WTC11 (cell line): ENCODE data around the gene SPATA13. TPM values are rescaled to one million over a fixed set of nuclear protein-coding genes. Genes with fewer than 3 reads are reported as not detected.
"Not testable (repeated sequence)": the region's sequence is repeated elsewhere in the genome, so short reads cannot be mapped to it uniquely, and the experiment has no call there.

Source experiments
- ATAC-seq: fragments of 200-7000 bp; cut with Tn5 transposase; 2 replicates; pipeline ENCODE4 v1.10.0; 2021; ENCODE audit warnings: mild to moderate bottlenecking, moderate library complexity
- CTCF ChIA-PET: fragments of 300-600 bp; sonication (Branson Sonifier 250); formaldehyde crosslinking; loops from one replicate; lab custom pipeline; 2021; ENCODE audit warnings: antibody characterized with exemption; lab: Charles Lee
- POLR2A ChIA-PET: fragments of 350-600 bp; sonication (Branson Sonifier 250); formaldehyde crosslinking; loops from one replicate; lab custom pipeline; 2021; ENCODE audit warnings: antibody characterized with exemption; lab: Charles Lee
- DNase-seq: peaks from one replicate; pipeline ENCODE4 v3.0.0; 2021; ENCODE audit warnings: low spot score
- H3K27ac Mint-ChIP-seq: 2 replicates; pipeline ENCODE4 v1.8.0; 2021; ENCODE audit warnings: mixed read lengths
- H3K27me3 Mint-ChIP-seq: 2 replicates; pipeline ENCODE4 v1.8.0; 2021; ENCODE audit warnings: low read depth, mild to moderate bottlenecking, moderate library complexity, mixed read lengths
- H3K36me3 Mint-ChIP-seq: 2 replicates; pipeline ENCODE4 v1.8.0; 2021; ENCODE audit warnings: mixed read lengths
- H3K4me1 Mint-ChIP-seq: 2 replicates; pipeline ENCODE4 v1.8.0; 2022; ENCODE audit warnings: mixed read lengths
- H3K4me3 Mint-ChIP-seq: 2 replicates; pipeline ENCODE4 v1.8.0; 2021; ENCODE audit warnings: mild to moderate bottlenecking, moderate library complexity, mixed read lengths
- H3K9me3 Mint-ChIP-seq: 2 replicates; pipeline ENCODE4 v1.8.0; 2021; ENCODE audit warnings: mixed read lengths
- ATF1 ChIP-seq: sonication (generic); formaldehyde crosslinking; IDR thresholded peaks from 2 replicates; pipeline ENCODE4 v1.8.1; 2023; ENCODE audit warnings: mild to moderate bottlenecking, moderate library complexity, missing genetic modification reagents
- CBFB ChIP-seq: sonication (generic); formaldehyde crosslinking; IDR thresholded peaks from 2 replicates; pipeline ENCODE4 v1.8.1; 2022; ENCODE audit warnings: mild to moderate bottlenecking, low read depth, missing genetic modification reagents
- ESRRA ChIP-seq: sonication (generic); formaldehyde crosslinking; IDR thresholded peaks from 2 replicates; pipeline ENCODE4 v1.8.1; 2022; ENCODE audit warnings: mild to moderate bottlenecking, missing genetic modification reagents, borderline replicate concordance
- GRHL2 ChIP-seq: fragments of 250-450 bp; sonication (Bioruptor Pico); IDR thresholded peaks from 2 replicates; pipeline ENCODE4 v1.8.0; 2022; ENCODE audit warnings: mild to moderate bottlenecking, moderate library complexity; ENCODE audit not compliant: insufficient replicate concordance, severe bottlenecking
- NR2C2 ChIP-seq: sonication (generic); formaldehyde crosslinking; IDR thresholded peaks from 2 replicates; pipeline ENCODE4 v1.8.0; 2022; ENCODE audit warnings: mild to moderate bottlenecking, missing genetic modification reagents
- RELA ChIP-seq: sonication (generic); formaldehyde crosslinking; IDR thresholded peaks from 2 replicates; pipeline ENCODE4 v1.8.1; 2022; ENCODE audit warnings: missing genetic modification reagents, mild to moderate bottlenecking, borderline replicate concordance
- SOX15 ChIP-seq: fragments of 250-450 bp; sonication (Bioruptor Pico); IDR thresholded peaks from 2 replicates; pipeline ENCODE4 v1.9.0; 2021; ENCODE audit warnings: mild to moderate bottlenecking
- TEAD1 ChIP-seq: sonication (generic); formaldehyde crosslinking; IDR thresholded peaks from 2 replicates; pipeline ENCODE4 v1.8.0; 2022; ENCODE audit warnings: mild to moderate bottlenecking, missing genetic modification reagents
- ZBTB21 ChIP-seq: sonication (generic); formaldehyde crosslinking; IDR thresholded peaks from 2 replicates; pipeline ENCODE4 v1.8.1; 2023; ENCODE audit warnings: mild to moderate bottlenecking, missing genetic modification reagents, borderline replicate concordance
- total RNA-seq: library from RNA; stranded (reverse); gene quantifications from 3 replicates; pipeline ENCODE4 v1.2.3, GENCODE V29; 2021
- TF ChIP-seq, protein P1 (sequence below): sonication (generic); formaldehyde crosslinking; IDR thresholded peaks from 2 replicates; pipeline ENCODE4 v1.8.1; 2022; ENCODE audit warnings: low read depth, missing genetic modification reagents, borderline replicate concordance
- TF ChIP-seq, protein P2 (sequence below): sonication (generic); formaldehyde crosslinking; IDR thresholded peaks from 2 replicates; pipeline ENCODE4 v1.8.0; 2022; ENCODE audit warnings: mild to moderate bottlenecking, missing genetic modification reagents
- TF ChIP-seq, protein P3 (sequence below): sonication (generic); formaldehyde crosslinking; IDR thresholded peaks from 2 replicates; pipeline ENCODE4 v1.8.0; 2023; ENCODE audit warnings: missing genetic modification reagents, mild to moderate bottlenecking, borderline replicate concordance
- TF ChIP-seq, protein P4 (sequence below): sonication (generic); formaldehyde crosslinking; IDR thresholded peaks from 2 replicates; pipeline ENCODE4 v1.8.0; 2023; ENCODE audit warnings: mild to moderate bottlenecking, missing genetic modification reagents
- TF ChIP-seq, protein P5 (sequence below): sonication (generic); formaldehyde crosslinking; conservative IDR thresholded peaks from 2 replicates; pipeline ENCODE4 v1.8.1; 2023; ENCODE audit warnings: mild to moderate bottlenecking, low read depth, missing genetic modification reagents, moderate library complexity
- TF ChIP-seq, protein P6 (sequence below): sonication (generic); formaldehyde crosslinking; IDR thresholded peaks from 2 replicates; pipeline ENCODE4 v1.8.0; 2022; ENCODE audit warnings: mild to moderate bottlenecking, missing genetic modification reagents

SPATA13 gene
- total RNA-seq, 1 experiment from 2014 or later = 29.0 TPM

DNA sequence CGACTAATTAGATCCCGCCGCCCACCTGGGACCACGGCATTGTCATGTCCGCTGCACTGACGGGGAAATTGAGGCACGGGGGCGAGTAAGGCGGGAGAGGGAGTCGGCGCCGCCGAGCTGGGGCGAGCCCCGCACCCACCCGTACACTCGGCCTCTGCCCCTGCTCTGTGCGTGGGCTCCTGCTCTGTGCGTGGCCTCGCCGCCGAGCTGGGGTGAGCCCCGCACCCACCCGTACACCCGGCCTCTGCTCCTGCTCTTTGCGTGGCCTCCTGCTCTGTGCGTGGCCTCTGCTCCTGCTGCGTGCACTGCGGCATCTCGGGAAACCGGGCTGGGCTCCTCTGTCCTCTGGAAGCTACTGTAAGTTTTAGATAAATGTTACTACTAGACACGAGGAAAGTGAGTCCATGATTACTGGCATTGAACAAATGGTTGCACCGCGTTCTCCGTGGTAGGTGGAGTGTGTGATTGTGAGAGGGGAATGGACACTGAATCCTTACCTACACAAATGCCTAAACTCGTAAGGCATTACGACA, 148.0 kb downstream of the SPATA13 start:
- TF ChIP-seq RELA (CRISPR knock-in tag) = no peak
- TF ChIP-seq, protein P1, sequence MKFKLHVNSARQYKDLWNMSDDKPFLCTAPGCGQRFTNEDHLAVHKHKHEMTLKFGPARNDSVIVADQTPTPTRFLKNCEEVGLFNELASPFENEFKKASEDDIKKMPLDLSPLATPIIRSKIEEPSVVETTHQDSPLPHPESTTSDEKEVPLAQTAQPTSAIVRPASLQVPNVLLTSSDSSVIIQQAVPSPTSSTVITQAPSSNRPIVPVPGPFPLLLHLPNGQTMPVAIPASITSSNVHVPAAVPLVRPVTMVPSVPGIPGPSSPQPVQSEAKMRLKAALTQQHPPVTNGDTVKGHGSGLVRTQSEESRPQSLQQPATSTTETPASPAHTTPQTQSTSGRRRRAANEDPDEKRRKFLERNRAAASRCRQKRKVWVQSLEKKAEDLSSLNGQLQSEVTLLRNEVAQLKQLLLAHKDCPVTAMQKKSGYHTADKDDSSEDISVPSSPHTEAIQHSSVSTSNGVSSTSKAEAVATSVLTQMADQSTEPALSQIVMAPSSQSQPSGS = no peak
- no peak for TF ChIP-seq TEAD1
- H3K27me3 Mint-ChIP-seq = no peaks in the 10 kb centered on the region
- DNase-seq (no peak), ATAC-seq (peak; percentile 26; the same call in 1 of the 2 replicates)
- H3K4me1 Mint-ChIP-seq = peaks cover 7% of the 10 kb centered on the region
- POLR2A ChIA-PET = interaction anchor here (0.6 kb wide), 1 partner anchor 426 kb away, joined by 4 read pairs; no protein-coding TSS in a partner anchor
- CTCF ChIA-PET = interaction anchor here (1.0 to 1.2 kb wide), 2 partner anchors 90 to 302 kb away, joined by 3 read pairs; no protein-coding TSS in a partner anchor
- no peak overlapping the region for H3K4me3 Mint-ChIP-seq
- no peaks in the 10 kb centered on the region for H3K9me3 Mint-ChIP-seq
- peaks cover 3% of the 10 kb centered on the region; the same call in 1 of the 2 replicates for H3K36me3 Mint-ChIP-seq
- no peak overlapping the region for H3K27ac Mint-ChIP-seq

DNA sequence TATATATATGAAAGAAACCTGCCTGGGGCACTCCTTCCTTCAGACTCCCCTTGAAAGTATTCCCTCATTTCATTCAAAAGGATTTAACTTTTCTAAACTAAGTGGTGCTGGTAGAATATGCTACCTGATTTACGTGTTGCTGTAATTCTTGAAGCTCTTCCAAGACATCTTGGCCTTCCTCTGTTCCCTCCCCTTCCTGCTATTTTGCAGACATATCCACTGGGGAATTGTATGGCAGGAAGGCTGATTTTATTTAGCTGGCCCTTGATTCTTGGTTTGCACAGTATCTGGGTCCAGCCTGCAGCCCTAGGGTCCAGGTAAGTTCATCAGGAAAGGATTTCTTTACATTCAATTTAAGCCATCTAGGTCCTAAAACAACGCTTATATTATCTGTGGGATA, 148.8 kb downstream of the SPATA13 start, which contains the start of gene C1QTNF9:
Gene C1QTNF9 (plus strand): TSS at position 281 of the 400 bp plus-strand sequence. CDS start 6,424 bp downstream, outside the sequence.
- ATAC-seq, CTCF ChIA-PET, H3K36me3 Mint-ChIP-seq, DNase-seq, H3K27me3 Mint-ChIP-seq, H3K9me3 Mint-ChIP-seq, H3K4me3 Mint-ChIP-seq: not testable (repeated sequence)
- Mint-ChIP-seq H3K27ac (0 out of 2 replicates have a peak within 1 kb of the TSS, but pooled peaks have one; percentile 19), H3K4me1 (peaks cover 10% of the 10 kb centered on the region)
- POLR2A ChIA-PET = interaction anchor here (0.6 kb wide), 1 partner anchor 427 kb away, joined by 4 read pairs; no protein-coding TSS in a partner anchor

DNA sequence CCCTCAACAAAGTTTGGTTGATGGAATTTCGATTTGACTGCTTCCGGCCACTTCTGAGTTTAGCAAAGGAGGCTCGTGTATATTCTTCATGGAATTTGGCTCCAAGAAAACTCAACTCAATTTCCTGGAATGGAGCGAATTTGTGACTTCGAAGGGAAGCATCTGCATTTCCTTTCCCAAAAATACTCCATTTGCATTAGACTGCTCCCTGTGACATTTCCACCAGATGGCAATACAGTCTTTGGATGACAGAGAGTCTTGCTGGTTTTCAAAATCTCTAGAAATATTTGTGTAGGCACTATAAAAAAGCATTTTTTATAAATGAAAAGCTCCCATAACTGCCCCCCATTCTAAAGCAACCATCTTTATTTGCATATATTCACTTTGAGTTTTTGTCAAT, 152.9 kb downstream of the SPATA13 start:
- no peaks in the 10 kb centered on the region for H3K27me3 Mint-ChIP-seq
- H3K4me1 Mint-ChIP-seq = peaks cover 10% of the 10 kb centered on the region
- POLR2A ChIA-PET = no interaction called here
- H3K9me3 Mint-ChIP-seq = no peaks in the 10 kb centered on the region
- H3K36me3 Mint-ChIP-seq = no peaks in the 10 kb centered on the region
- no peak for ATAC-seq
- H3K27ac Mint-ChIP-seq = no peak overlapping the region
- no peak for DNase-seq
- TF ChIP-seq, protein P2, sequence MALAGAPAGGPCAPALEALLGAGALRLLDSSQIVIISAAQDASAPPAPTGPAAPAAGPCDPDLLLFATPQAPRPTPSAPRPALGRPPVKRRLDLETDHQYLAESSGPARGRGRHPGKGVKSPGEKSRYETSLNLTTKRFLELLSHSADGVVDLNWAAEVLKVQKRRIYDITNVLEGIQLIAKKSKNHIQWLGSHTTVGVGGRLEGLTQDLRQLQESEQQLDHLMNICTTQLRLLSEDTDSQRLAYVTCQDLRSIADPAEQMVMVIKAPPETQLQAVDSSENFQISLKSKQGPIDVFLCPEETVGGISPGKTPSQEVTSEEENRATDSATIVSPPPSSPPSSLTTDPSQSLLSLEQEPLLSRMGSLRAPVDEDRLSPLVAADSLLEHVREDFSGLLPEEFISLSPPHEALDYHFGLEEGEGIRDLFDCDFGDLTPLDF = no peak
- TF ChIP-seq, protein P3, sequence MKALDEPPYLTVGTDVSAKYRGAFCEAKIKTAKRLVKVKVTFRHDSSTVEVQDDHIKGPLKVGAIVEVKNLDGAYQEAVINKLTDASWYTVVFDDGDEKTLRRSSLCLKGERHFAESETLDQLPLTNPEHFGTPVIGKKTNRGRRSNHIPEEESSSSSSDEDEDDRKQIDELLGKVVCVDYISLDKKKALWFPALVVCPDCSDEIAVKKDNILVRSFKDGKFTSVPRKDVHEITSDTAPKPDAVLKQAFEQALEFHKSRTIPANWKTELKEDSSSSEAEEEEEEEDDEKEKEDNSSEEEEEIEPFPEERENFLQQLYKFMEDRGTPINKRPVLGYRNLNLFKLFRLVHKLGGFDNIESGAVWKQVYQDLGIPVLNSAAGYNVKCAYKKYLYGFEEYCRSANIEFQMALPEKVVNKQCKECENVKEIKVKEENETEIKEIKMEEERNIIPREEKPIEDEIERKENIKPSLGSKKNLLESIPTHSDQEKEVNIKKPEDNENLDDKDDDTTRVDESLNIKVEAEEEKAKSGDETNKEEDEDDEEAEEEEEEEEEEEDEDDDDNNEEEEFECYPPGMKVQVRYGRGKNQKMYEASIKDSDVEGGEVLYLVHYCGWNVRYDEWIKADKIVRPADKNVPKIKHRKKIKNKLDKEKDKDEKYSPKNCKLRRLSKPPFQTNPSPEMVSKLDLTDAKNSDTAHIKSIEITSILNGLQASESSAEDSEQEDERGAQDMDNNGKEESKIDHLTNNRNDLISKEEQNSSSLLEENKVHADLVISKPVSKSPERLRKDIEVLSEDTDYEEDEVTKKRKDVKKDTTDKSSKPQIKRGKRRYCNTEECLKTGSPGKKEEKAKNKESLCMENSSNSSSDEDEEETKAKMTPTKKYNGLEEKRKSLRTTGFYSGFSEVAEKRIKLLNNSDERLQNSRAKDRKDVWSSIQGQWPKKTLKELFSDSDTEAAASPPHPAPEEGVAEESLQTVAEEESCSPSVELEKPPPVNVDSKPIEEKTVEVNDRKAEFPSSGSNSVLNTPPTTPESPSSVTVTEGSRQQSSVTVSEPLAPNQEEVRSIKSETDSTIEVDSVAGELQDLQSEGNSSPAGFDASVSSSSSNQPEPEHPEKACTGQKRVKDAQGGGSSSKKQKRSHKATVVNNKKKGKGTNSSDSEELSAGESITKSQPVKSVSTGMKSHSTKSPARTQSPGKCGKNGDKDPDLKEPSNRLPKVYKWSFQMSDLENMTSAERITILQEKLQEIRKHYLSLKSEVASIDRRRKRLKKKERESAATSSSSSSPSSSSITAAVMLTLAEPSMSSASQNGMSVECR (CRISPR knock-in tag) = no peak
- no peak for TF ChIP-seq RELA (CRISPR knock-in tag)
- no peak for TF ChIP-seq ESRRA (CRISPR knock-in tag)
- no peak for TF ChIP-seq ZBTB21 (CRISPR knock-in tag)
- TF ChIP-seq GRHL2 (CRISPR knock-in tag) = no peak
- TF ChIP-seq, protein P4, sequence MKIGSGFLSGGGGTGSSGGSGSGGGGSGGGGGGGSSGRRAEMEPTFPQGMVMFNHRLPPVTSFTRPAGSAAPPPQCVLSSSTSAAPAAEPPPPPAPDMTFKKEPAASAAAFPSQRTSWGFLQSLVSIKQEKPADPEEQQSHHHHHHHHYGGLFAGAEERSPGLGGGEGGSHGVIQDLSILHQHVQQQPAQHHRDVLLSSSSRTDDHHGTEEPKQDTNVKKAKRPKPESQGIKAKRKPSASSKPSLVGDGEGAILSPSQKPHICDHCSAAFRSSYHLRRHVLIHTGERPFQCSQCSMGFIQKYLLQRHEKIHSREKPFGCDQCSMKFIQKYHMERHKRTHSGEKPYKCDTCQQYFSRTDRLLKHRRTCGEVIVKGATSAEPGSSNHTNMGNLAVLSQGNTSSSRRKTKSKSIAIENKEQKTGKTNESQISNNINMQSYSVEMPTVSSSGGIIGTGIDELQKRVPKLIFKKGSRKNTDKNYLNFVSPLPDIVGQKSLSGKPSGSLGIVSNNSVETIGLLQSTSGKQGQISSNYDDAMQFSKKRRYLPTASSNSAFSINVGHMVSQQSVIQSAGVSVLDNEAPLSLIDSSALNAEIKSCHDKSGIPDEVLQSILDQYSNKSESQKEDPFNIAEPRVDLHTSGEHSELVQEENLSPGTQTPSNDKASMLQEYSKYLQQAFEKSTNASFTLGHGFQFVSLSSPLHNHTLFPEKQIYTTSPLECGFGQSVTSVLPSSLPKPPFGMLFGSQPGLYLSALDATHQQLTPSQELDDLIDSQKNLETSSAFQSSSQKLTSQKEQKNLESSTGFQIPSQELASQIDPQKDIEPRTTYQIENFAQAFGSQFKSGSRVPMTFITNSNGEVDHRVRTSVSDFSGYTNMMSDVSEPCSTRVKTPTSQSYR (CRISPR knock-in tag) = no peak
- TF ChIP-seq NR2C2 (CRISPR knock-in tag) = no peak
- TF ChIP-seq, protein P5, sequence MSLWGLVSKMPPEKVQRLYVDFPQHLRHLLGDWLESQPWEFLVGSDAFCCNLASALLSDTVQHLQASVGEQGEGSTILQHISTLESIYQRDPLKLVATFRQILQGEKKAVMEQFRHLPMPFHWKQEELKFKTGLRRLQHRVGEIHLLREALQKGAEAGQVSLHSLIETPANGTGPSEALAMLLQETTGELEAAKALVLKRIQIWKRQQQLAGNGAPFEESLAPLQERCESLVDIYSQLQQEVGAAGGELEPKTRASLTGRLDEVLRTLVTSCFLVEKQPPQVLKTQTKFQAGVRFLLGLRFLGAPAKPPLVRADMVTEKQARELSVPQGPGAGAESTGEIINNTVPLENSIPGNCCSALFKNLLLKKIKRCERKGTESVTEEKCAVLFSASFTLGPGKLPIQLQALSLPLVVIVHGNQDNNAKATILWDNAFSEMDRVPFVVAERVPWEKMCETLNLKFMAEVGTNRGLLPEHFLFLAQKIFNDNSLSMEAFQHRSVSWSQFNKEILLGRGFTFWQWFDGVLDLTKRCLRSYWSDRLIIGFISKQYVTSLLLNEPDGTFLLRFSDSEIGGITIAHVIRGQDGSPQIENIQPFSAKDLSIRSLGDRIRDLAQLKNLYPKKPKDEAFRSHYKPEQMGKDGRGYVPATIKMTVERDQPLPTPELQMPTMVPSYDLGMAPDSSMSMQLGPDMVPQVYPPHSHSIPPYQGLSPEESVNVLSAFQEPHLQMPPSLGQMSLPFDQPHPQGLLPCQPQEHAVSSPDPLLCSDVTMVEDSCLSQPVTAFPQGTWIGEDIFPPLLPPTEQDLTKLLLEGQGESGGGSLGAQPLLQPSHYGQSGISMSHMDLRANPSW (CRISPR knock-in tag) = no peak
- TF ChIP-seq ATF1 (CRISPR knock-in tag) = no peak
- TF ChIP-seq SOX15 (CRISPR knock-in tag) = no peak
- TF ChIP-seq CBFB (CRISPR knock-in tag) = no peak
- TF ChIP-seq, protein P6, sequence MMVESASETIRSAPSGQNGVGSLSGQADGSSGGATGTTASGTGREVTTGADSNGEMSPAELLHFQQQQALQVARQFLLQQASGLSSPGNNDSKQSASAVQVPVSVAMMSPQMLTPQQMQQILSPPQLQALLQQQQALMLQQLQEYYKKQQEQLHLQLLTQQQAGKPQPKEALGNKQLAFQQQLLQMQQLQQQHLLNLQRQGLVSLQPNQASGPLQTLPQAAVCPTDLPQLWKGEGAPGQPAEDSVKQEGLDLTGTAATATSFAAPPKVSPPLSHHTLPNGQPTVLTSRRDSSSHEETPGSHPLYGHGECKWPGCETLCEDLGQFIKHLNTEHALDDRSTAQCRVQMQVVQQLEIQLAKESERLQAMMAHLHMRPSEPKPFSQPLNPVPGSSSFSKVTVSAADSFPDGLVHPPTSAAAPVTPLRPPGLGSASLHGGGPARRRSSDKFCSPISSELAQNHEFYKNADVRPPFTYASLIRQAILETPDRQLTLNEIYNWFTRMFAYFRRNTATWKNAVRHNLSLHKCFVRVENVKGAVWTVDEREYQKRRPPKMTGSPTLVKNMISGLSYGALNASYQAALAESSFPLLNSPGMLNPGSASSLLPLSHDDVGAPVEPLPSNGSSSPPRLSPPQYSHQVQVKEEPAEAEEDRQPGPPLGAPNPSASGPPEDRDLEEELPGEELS (CRISPR knock-in tag) = no peak
- TF ChIP-seq, all 79 proteins: peak for 0
- no peak overlapping the region for H3K4me3 Mint-ChIP-seq
- CTCF ChIA-PET = interaction anchor here (0.6 to 0.8 kb wide), 2 partner anchors 29 to 46 kb away, joined by 3 read pairs; no protein-coding TSS in a partner anchor
